HG03103 (cell line): ENCODE results near the gene TARBP1.
"Not testable (repeated sequence)": the region's sequence is repeated elsewhere in the genome, so short reads cannot be mapped to it uniquely, and the experiment has no call there.

Source experiments
- ATAC-seq: cut with Tn5 transposase; IDR thresholded peaks from one replicate; pipeline ENCODE4 v1.9.1; 2021; ENCODE audit warnings: low read depth; ENCODE audit not compliant: unreplicated experiment

Gene TARBP1

GRCh38 chr1:234356615-234357269, 122.2 kb downstream of the TARBP1 start:
- not testable (repeated sequence) for ATAC-seq

DNA sequence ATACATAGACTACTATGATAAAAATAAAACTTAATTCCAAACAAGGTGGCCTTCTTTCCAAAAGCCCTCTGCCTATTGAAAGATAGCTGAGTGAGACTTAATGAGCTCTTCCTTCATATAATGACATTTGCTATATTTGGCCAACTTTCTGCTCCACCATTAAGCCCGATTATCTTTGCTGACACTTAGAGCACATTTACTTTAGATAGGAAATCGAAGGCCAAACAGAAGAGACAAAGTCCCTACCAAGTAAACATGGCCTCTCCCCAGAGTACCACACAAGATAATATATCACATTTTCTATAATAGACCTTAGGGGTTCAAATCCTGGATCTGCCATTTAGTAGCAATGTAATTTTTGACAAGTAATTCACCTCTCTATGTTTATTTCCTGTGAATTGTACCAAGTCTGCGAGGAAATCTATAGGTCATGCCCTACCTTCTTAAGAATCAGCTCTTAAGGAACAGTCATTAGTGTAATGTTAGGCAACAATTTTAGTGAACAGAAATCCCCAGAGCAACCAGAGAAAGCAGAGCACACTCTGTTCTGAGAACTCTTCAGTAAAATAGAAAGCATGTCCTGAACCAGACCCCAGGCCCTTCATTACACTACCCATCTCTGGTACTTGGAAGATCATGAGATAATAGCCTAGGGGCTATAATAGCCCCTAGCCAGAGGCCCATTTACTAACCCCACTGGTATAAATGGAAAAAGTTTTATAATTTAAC, 123.0 kb downstream of the TARBP1 start:
- ATAC-seq: no peak

DNA sequence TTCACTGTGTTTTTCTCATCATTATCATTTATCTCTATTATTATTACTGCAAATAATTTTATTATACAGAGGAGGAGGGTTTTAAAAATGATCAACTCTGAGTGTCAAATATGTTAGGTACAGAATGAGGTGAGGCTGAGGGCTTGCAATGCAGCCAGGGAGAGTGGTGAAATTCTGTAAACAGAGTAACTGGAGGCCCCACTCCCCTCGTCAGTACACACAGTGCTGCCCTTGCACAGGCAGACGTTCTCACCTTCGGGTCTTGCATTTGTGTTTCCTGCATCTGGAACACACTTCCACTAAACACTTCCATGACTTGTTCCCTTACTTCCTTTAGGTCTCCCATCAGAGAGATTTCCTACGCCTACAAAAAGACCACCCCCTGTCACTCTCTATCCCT, 130.0 kb downstream of the TARBP1 start:
- no peak for ATAC-seq

- no peak for ATAC-seq
These were observed 133.7 kb downstream of the TARBP1 start for GRCh38 chr1:234345237-234345636.

- ATAC-seq: no peak
These were observed 136.2 kb downstream of the TARBP1 start for GRCh38 chr1:234342774-234343173.
